ENCODE data around the gene IAPP. TPM values are rescaled to one million over a fixed set of nuclear protein-coding genes. Genes with fewer than 3 reads are reported as not detected.

The IAPP gene
- total and polyA plus RNA-seq, 9 of the 15 experiments (the other 6 are each of a cell fraction or from before 2014, with no cell fraction given): not detected

DNA sequence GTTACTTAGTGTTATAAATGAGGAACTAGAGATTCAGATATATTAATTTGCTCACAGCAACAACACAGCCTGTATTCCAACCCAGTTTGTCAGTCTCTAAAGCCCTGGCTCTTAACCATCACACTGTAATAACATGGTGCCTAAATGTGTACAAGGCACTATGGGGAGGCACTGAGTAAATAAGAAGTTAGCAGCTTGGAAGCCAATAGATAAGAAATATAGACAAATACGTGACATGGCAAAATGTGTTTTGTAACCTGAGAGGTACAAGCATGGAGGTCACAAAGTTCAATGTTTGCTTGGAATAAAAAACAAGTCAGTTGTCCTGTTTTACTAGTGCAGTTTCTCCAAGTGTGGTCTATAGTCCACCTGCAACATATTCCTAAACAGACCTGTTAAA is 21.7 kb upstream of the IAPP start (continued):
- TF ChIP-seq MEIS2 (IDR thresholded peaks at IDR 0.05; ENCODE audit: partially characterized antibody) (peak; percentile 26), KLF1 (tag; IDR thresholded peaks at IDR 0.05) (no peak), TSC22D4 (tag; IDR thresholded peaks at IDR 0.05) (no peak), ZKSCAN3 (CRISPR knock-in tag; IDR thresholded peaks at IDR 0.05) (no peak), NFXL1 (CRISPR knock-in tag; IDR thresholded peaks at IDR 0.05) (no peak), SREBF1 (IDR thresholded peaks at IDR 0.05; ENCODE audit: borderline replicate concordance, low read depth, low read length) (no peak), SMAD2 (IDR thresholded peaks at IDR 0.05; ENCODE audit: low read depth, low read length) (no peak), JUND (IDR thresholded peaks at IDR 0.05; ENCODE audit: borderline replicate concordance, low read depth, low read length) (peak; percentile 28; the same call in 1 of the 2 replicates), JUND (tag; IDR thresholded peaks at IDR 0.05; ENCODE audit: borderline replicate concordance, low read depth, low read length) (peak; percentile 32; the same call in 1 of the 3 replicates), EGR1 (conservative IDR thresholded peaks at IDR 0.05) (no peak), HEY1 (CRISPR knock-in tag; IDR thresholded peaks at IDR 0.05; ENCODE audit: borderline replicate concordance) (no peak), PTTG1 (tag; IDR thresholded peaks at IDR 0.05; ENCODE audit: low read depth) (no peak), TAL1 (IDR thresholded peaks at IDR 0.05) (peak; percentile 74), KDM2B (CRISPR knock-in tag; IDR thresholded peaks at IDR 0.05) (no peak), ZNF347 (CRISPR knock-in tag; IDR thresholded peaks at IDR 0.05; ENCODE audit: low read depth) (no peak), ZBTB7A (IDR thresholded peaks at IDR 0.05; ENCODE audit: borderline replicate concordance, control insufficient read depth, low read depth, low read length) (no peak), HDAC3 (IDR thresholded peaks at IDR 0.05; ENCODE audit: borderline replicate concordance, partially characterized antibody) (peak; percentile 72)
- TF ChIP-seq, protein P1, sequence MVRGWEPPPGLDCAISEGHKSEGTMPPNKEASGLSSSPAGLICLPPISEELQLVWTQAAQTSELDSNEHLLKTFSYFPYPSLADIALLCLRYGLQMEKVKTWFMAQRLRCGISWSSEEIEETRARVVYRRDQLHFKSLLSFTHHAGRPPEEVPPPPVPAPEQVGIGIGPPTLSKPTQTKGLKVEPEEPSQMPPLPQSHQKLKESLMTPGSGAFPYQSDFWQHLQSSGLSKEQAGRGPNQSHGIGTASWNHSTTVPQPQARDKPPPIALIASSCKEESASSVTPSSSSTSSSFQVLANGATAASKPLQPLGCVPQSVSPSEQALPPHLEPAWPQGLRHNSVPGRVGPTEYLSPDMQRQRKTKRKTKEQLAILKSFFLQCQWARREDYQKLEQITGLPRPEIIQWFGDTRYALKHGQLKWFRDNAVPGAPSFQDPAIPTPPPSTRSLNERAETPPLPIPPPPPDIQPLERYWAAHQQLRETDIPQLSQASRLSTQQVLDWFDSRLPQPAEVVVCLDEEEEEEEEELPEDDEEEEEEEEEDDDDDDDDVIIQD (CRISPR knock-in tag; IDR thresholded peaks at IDR 0.05): no peak
- TF ChIP-seq, protein P2, sequence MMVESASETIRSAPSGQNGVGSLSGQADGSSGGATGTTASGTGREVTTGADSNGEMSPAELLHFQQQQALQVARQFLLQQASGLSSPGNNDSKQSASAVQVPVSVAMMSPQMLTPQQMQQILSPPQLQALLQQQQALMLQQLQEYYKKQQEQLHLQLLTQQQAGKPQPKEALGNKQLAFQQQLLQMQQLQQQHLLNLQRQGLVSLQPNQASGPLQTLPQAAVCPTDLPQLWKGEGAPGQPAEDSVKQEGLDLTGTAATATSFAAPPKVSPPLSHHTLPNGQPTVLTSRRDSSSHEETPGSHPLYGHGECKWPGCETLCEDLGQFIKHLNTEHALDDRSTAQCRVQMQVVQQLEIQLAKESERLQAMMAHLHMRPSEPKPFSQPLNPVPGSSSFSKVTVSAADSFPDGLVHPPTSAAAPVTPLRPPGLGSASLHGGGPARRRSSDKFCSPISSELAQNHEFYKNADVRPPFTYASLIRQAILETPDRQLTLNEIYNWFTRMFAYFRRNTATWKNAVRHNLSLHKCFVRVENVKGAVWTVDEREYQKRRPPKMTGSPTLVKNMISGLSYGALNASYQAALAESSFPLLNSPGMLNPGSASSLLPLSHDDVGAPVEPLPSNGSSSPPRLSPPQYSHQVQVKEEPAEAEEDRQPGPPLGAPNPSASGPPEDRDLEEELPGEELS (CRISPR knock-in tag; IDR thresholded peaks at IDR 0.05; ENCODE audit: borderline replicate concordance): no peak
- TF ChIP-seq, protein P3, sequence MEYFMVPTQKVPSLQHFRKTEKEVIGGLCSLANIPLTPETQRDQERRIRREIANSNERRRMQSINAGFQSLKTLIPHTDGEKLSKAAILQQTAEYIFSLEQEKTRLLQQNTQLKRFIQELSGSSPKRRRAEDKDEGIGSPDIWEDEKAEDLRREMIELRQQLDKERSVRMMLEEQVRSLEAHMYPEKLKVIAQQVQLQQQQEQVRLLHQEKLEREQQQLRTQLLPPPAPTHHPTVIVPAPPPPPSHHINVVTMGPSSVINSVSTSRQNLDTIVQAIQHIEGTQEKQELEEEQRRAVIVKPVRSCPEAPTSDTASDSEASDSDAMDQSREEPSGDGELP (CRISPR knock-in tag; IDR thresholded peaks at IDR 0.05; ENCODE audit: borderline replicate concordance): no peak
- TF ChIP-seq, protein P4, sequence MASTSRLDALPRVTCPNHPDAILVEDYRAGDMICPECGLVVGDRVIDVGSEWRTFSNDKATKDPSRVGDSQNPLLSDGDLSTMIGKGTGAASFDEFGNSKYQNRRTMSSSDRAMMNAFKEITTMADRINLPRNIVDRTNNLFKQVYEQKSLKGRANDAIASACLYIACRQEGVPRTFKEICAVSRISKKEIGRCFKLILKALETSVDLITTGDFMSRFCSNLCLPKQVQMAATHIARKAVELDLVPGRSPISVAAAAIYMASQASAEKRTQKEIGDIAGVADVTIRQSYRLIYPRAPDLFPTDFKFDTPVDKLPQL (IDR thresholded peaks at IDR 0.05; ENCODE audit: extremely low read depth, insufficient read length): no peak
- TF ChIP-seq, protein P5, sequence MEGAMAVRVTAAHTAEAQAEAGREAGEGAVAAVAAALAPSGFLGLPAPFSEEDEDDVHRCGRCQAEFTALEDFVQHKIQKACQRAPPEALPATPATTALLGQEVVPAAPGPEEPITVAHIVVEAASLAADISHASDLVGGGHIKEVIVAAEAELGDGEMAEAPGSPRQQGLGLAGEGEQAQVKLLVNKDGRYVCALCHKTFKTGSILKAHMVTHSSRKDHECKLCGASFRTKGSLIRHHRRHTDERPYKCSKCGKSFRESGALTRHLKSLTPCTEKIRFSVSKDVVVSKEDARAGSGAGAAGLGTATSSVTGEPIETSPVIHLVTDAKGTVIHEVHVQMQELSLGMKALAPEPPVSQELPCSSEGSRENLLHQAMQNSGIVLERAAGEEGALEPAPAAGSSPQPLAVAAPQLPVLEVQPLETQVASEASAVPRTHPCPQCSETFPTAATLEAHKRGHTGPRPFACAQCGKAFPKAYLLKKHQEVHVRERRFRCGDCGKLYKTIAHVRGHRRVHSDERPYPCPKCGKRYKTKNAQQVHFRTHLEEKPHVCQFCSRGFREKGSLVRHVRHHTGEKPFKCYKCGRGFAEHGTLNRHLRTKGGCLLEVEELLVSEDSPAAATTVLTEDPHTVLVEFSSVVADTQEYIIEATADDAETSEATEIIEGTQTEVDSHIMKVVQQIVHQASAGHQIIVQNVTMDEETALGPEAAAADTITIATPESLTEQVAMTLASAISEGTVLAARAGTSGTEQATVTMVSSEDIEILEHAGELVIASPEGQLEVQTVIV (CRISPR knock-in tag; IDR thresholded peaks at IDR 0.05; ENCODE audit: borderline replicate concordance): no peak
